HEK293 (cell line): ENCODE results near the gene PTPRCAP.

ENCODE experiments used
- ZNF423 ChIP-seq: fragments of 450-650 bp; formaldehyde crosslinking; IDR thresholded peaks from 2 replicates; pipeline ENCODE4 v1.5.1; 2016; ENCODE audit warnings: missing biosample characterization, missing genetic modification characterization
- ZNF529 ChIP-seq: fragments of 450-650 bp; formaldehyde crosslinking; IDR thresholded peaks from 2 replicates; pipeline ENCODE4 v1.5.1; 2017; ENCODE audit warnings: missing genetic modification characterization, missing biosample characterization; ENCODE audit not compliant: insufficient replicate concordance
- ZNF660 ChIP-seq: fragments of 450-650 bp; IDR thresholded peaks from 2 replicates; pipeline ENCODE4 v1.5.1; 2018; ENCODE audit warnings: missing biosample characterization, mild to moderate bottlenecking, missing genetic modification characterization

GRCh38 chr11:67400942-67401494, 36.5 kb downstream of the PTPRCAP start:
- TF ChIP-seq ZNF660 (tag by site-specific recombination) (no peak), ZNF529 (tag by site-specific recombination) (no peak), ZNF423 (tag by site-specific recombination) (no peak)
